ENCODE data around the gene PHLDB2. TPM values are rescaled to one million over a fixed set of nuclear protein-coding genes. Genes with fewer than 3 reads are reported as not detected.
A peak's percentile ranks its signal among the peaks of the same experiment; 100 is the strongest.

The PHLDB2 gene
- total and polyA plus RNA-seq, 2 of the 13 experiments (the other 11 are each of a cell fraction or from before 2014, with no cell fraction given), result 8.4 to 23.6 TPM

- TF ChIP-seq KAT8 (CRISPR knock-in tag; IDR thresholded peaks at IDR 0.05) (no peak), GLMP (CRISPR knock-in tag; IDR thresholded peaks at IDR 0.05; ENCODE audit: borderline replicate concordance) (no peak), ZNF501 (CRISPR knock-in tag; IDR thresholded peaks at IDR 0.05) (peak; percentile 49; the same call in 1 of the 2 replicates), RXRB (CRISPR knock-in tag; IDR thresholded peaks at IDR 0.05; ENCODE audit: borderline replicate concordance) (peak; percentile 41; the same call in 1 of the 2 replicates), HBP1 (CRISPR knock-in tag; IDR thresholded peaks at IDR 0.05; ENCODE audit: low read depth) (0 out of 2 replicates have a peak, but pooled peaks have one; percentile 28), ZNF121 (CRISPR knock-in tag; IDR thresholded peaks at IDR 0.05) (peak; percentile 33; the same call in 1 of the 2 replicates), HNRNPL (IDR thresholded peaks at IDR 0.05; ENCODE audit: low read depth, low read length) (0 out of 2 replicates have a peak, but pooled peaks have one; percentile 27), ZNF878 (CRISPR knock-in tag; IDR thresholded peaks at IDR 0.05) (0 out of 2 replicates have a peak, but pooled peaks have one; percentile 34), NRL (CRISPR knock-in tag; IDR thresholded peaks at IDR 0.05; ENCODE audit: borderline replicate concordance) (no peak), ZNF142 (CRISPR knock-in tag; IDR thresholded peaks at IDR 0.05) (0 out of 2 replicates have a peak, but pooled peaks have one; percentile 30), ZHX2 (IDR thresholded peaks at IDR 0.05; ENCODE audit: low read depth) (no peak), ZHX2 (CRISPR knock-in tag; IDR thresholded peaks at IDR 0.05; ENCODE audit: borderline replicate concordance) (no peak), ZMYM2 (CRISPR knock-in tag; IDR thresholded peaks at IDR 0.05) (no peak)
Measured at GRCh38 chr3:111859061-111859973, at the start of gene PHLDB2 (continued).
